OCI-LY7 (cell line): Measurements from ENCODE around the gene KCNMA1. TPM values are rescaled to one million over a fixed set of nuclear protein-coding genes. Genes with fewer than 3 reads are reported as not detected.

Experiments used
- BruUV-seq: library from RNA; stranded (reverse); fragments of 400-500 nt; replicated peaks from 2 replicates; lab custom pipeline; 2021; lab: Mats Ljungman, UMichigan
- CTCF ChIA-PET: fragments of 300-600 bp; sonication (Branson Sonifier 250); formaldehyde crosslinking; loops from one replicate; lab custom pipeline; 2022; ENCODE audit warnings: antibody characterized with exemption; ENCODE audit not compliant: unreplicated experiment; lab: Charles Lee
- POLR2A ChIA-PET: fragments of 300-600 bp; sonication (Branson Sonifier 250); formaldehyde crosslinking; loops from one replicate; lab custom pipeline; 2022; ENCODE audit warnings: antibody characterized with exemption; lab: Charles Lee
- DNase-seq: peaks from one replicate; pipeline ENCODE4 v3.0.0-alpha.2; 2015; ENCODE audit warnings: low spot score
- H2AFZ ChIP-seq: fragments of 200-600 bp; sonication (generic), shearing (Covaris generic); 2 replicates; pipeline ENCODE4 v1.6.1; 2014; ENCODE audit warnings: mild to moderate bottlenecking, antibody characterized with exemption, low read length, moderate library complexity
- H3K27ac ChIP-seq: fragments of 200-600 bp; sonication (generic); 2 replicates; pipeline ENCODE4 v1.5.1; 2014; ENCODE audit warnings: mixed run types, low read depth, mild to moderate bottlenecking, moderate library complexity, low read length, inconsistent platforms; ENCODE audit not compliant: poor library complexity, severe bottlenecking
- H3K36me3 ChIP-seq: fragments of 200-600 bp; sonication (generic); 2 replicates; pipeline ENCODE4 v1.6.1; 2014; ENCODE audit warnings: mild to moderate bottlenecking, antibody characterized with exemption, low read length, moderate library complexity, mixed read lengths; ENCODE audit not compliant: insufficient read depth
- H3K4me1 ChIP-seq: fragments of 200-600 bp; sonication (generic); 2 replicates; pipeline ENCODE4 v1.5.1; 2014; ENCODE audit warnings: mild to moderate bottlenecking, low read length; ENCODE audit not compliant: insufficient read depth, poor library complexity, severe bottlenecking
- H3K4me2 ChIP-seq: fragments of 200-600 bp; sonication (generic); 2 replicates; pipeline ENCODE4 v1.6.1; 2014; ENCODE audit warnings: mild to moderate bottlenecking, low read length
- H3K4me3 ChIP-seq: fragments of 200-600 bp; sonication (generic); 2 replicates; pipeline ENCODE4 v1.5.1; 2014; ENCODE audit warnings: mild to moderate bottlenecking, low read depth, low read length; ENCODE audit not compliant: poor library complexity, severe bottlenecking
- H3K79me2 ChIP-seq: fragments of 200-600 bp; sonication (generic); 2 replicates; pipeline ENCODE4 v1.6.1; 2016; ENCODE audit warnings: low read depth, mild to moderate bottlenecking, low read length, moderate library complexity, mixed read lengths; ENCODE audit not compliant: insufficient read depth
- H3K9me2 ChIP-seq: fragments of 200-600 bp; sonication (generic); 2 replicates; pipeline ENCODE4 v1.6.1; 2016; ENCODE audit warnings: mild to moderate bottlenecking, low read length, mixed read lengths; ENCODE audit not compliant: insufficient read depth
- H3K9me3 ChIP-seq: fragments of 200-600 bp; sonication (generic); 2 replicates; pipeline ENCODE4 v1.6.1; 2014; ENCODE audit warnings: mild to moderate bottlenecking, mixed run types, low read length, mixed read lengths
- H4K20me1 ChIP-seq: fragments of 200-600 bp; sonication (generic); 2 replicates; pipeline ENCODE4 v1.6.1; 2014; ENCODE audit warnings: mild to moderate bottlenecking, antibody characterized with exemption, low read length, moderate library complexity, mixed read lengths; ENCODE audit not compliant: insufficient read depth
- EZH2phosphoT487 ChIP-seq: fragments of 200-600 bp; sonication (generic); IDR thresholded peaks from 2 replicates; pipeline ENCODE4 v1.6.1; 2018; ENCODE audit warnings: low read depth, borderline replicate concordance, mild to moderate bottlenecking, mixed run types, antibody characterized with exemption, low read length, moderate library complexity, mixed read lengths
- intact Hi-C: fragments of 100-400 bp; cut with micrococcal nuclease; formaldehyde crosslinking; loops from one replicate; pipeline ENCODE4 v1.10.0; 2022; ENCODE audit not compliant: unreplicated experiment
- total RNA-seq, 2 experiments: library from RNA; depleted of rRNA in 1 of 2; stranded (reverse); fragments of >200 nt in 1 of 2; shearing (Covaris generic) in 1 of 2; gene quantifications; 2 replicates each; pipeline ENCODE4 v1.2.3, GENCODE V29; 2014 to 2022
- TF ChIP-seq, protein P1 (sequence below): fragments of 200-600 bp; sonication (generic); conservative IDR thresholded peaks from 2 replicates; pipeline ENCODE4 v1.5.1; 2014; ENCODE audit warnings: mild to moderate bottlenecking, antibody characterized with exemption, low read length, moderate library complexity, mixed read lengths

KCNMA1 gene
- total RNA-seq, 2 experiments from 2014 or later: not detected

DNA sequence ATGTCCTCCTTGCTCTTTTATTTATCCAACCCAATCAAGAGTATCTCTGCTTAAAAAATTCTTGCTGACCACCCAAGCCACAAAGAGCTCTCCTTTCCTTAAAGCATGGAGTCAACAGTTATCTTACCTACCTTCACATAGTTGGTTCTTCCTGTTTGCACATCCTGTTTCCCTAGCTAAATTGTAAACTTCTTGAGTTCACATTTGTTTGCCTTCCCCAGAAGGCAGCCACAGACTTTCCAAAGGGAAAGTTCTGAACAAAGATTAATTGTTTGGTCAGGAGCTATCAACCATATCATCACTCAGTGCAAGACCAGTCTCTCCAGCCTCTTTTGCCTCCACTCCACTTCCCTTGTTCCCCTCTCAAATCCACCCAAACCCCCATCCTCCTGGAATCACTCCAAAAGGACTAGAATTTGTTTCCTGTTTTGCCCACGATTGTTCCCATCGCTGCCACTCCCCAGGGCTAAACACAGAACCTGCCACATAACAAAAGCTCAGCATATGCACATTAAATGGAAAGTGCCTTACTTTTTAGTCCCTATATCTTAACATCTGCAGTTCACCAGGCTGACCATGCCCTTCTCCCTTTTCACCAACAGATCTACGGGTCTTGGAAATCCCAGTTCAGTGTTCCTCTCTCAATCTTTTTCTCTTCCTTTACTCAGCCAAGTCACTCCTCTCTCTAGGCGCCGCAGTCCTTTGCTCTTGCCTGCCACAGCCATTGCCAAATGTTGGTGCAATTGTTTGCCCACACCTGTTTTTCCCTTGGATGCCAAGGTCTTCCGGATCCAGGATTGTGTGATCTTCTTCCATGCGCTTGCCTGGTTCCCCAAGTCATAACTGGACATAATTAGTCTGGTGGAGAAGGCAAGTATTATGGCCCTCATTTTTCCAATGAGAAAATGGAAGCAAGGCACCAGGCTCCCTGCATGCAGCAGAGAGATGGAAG lies 265.5 kb downstream of the KCNMA1 start:
- no peaks in the 10 kb centered on the region for H3K9me3 ChIP-seq
- no peak for DNase-seq
- H3K4me3 ChIP-seq: no peak overlapping the region
- H2AFZ ChIP-seq: no peak overlapping the region
- no peak overlapping the region for H3K4me2 ChIP-seq
- POLR2A ChIA-PET: interaction anchor here (0.8 kb wide), 1 partner anchor 533 kb away, joined by 3 read pairs; no protein-coding TSS in a partner anchor
- H3K79me2 ChIP-seq: no peaks in the 10 kb centered on the region
- no TSS peak for BruUV-seq
- no peaks in the 10 kb centered on the region for H4K20me1 ChIP-seq
- H3K9me2 ChIP-seq: no peaks in the 10 kb centered on the region
- CTCF ChIA-PET: no interaction called here
- no peak overlapping the region for H3K27ac ChIP-seq
- H3K4me1 ChIP-seq: no peaks in the 10 kb centered on the region
- H3K36me3 ChIP-seq: no peaks in the 10 kb centered on the region
- TF ChIP-seq, protein P1, sequence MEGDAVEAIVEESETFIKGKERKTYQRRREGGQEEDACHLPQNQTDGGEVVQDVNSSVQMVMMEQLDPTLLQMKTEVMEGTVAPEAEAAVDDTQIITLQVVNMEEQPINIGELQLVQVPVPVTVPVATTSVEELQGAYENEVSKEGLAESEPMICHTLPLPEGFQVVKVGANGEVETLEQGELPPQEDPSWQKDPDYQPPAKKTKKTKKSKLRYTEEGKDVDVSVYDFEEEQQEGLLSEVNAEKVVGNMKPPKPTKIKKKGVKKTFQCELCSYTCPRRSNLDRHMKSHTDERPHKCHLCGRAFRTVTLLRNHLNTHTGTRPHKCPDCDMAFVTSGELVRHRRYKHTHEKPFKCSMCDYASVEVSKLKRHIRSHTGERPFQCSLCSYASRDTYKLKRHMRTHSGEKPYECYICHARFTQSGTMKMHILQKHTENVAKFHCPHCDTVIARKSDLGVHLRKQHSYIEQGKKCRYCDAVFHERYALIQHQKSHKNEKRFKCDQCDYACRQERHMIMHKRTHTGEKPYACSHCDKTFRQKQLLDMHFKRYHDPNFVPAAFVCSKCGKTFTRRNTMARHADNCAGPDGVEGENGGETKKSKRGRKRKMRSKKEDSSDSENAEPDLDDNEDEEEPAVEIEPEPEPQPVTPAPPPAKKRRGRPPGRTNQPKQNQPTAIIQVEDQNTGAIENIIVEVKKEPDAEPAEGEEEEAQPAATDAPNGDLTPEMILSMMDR: no peak
- TF ChIP-seq EZH2phosphoT487: no peak
- intact Hi-C loops: no loop called here

DNA sequence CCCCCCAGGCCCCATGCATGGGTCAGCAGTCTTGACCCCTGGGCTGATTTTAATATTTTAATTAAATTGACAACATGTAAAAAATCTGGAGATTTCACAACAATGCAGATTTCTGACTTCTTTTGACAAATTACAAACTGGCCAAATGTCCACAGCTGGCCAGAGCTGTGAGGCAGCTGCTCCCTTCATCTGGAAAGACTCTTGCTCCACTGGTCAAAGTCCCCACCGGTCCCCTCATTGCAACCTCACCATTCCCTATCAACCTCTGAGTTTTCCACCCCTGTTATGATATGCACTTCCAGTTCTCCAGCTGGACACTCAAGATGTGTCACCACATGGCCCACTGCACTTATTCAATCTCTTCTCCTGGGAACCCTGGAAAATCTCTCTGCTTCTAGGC lies 266.2 kb downstream of the KCNMA1 start:
- intact Hi-C loops: no loop called here
- no peaks in the 10 kb centered on the region for H3K4me1 ChIP-seq
- TF ChIP-seq EZH2phosphoT487: no peak
- TF ChIP-seq, protein P1: no peak
- H3K4me3 ChIP-seq: no peak overlapping the region
- H3K9me3 ChIP-seq: no peaks in the 10 kb centered on the region
- H2AFZ ChIP-seq: no peak overlapping the region
- no peaks in the 10 kb centered on the region for H3K9me2 ChIP-seq
- H3K79me2 ChIP-seq: no peaks in the 10 kb centered on the region
- no peak overlapping the region for H3K4me2 ChIP-seq
- no peaks in the 10 kb centered on the region for H3K36me3 ChIP-seq
- ChIA-PET CTCF (no interaction called here), POLR2A (no interaction called here)
- H3K27ac ChIP-seq: no peak overlapping the region
- BruUV-seq: no TSS peak
- no peak for DNase-seq
- H4K20me1 ChIP-seq: no peaks in the 10 kb centered on the region

DNA sequence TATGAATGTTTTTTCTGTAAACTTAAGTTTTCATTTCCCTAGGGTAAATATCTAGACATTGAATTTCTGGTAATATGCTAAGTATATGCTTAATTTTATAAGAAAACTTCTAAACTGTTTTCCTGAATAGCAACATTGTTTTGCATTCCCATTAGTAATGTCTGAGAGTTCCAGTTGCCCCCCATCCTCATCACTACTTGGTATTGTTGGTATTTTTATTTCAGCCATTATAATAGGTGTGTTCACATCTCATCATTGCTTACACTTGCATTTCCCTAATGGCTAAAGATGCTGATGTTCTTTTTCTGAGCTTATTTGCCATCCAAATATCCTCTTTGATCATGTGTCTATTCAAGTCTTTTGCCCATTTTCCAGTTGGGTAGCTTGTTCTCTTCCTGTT lies 269.6 kb downstream of the KCNMA1 start:
- BruUV-seq: no TSS peak
- Histone ChIP-seq H3K4me2 (no peak overlapping the region), H3K4me3 (no peak overlapping the region), H3K9me2 (no peaks in the 10 kb centered on the region), H4K20me1 (no peaks in the 10 kb centered on the region), H3K36me3 (no peaks in the 10 kb centered on the region), H3K9me3 (no peaks in the 10 kb centered on the region), H3K79me2 (no peaks in the 10 kb centered on the region), H3K27ac (no peak overlapping the region), H3K4me1 (no peaks in the 10 kb centered on the region), H2AFZ (no peak overlapping the region)
- DNase-seq: no peak
- POLR2A ChIA-PET: no interaction called here
- intact Hi-C loops: no loop called here
- TF ChIP-seq, protein P1: no peak
- no peak for TF ChIP-seq EZH2phosphoT487
- CTCF ChIA-PET: no interaction called here
